IPS-18c (cell line): Measurements from ENCODE around the gene PDCL2.

Experiments
- H3K4me3 ChIP-seq: 2 replicates; pipeline ENCODE4 v1.7.0; 2013; ENCODE audit warnings: low read depth, mild to moderate bottlenecking, low read length, moderate library complexity; ENCODE audit not compliant: insufficient read depth
- H3K9me3 ChIP-seq: one replicate; pipeline ENCODE4 v1.6.1; 2013; ENCODE audit warnings: mild to moderate bottlenecking, low read length, moderate library complexity; ENCODE audit not compliant: control insufficient read depth, insufficient read depth

PDCL2 gene

DNA sequence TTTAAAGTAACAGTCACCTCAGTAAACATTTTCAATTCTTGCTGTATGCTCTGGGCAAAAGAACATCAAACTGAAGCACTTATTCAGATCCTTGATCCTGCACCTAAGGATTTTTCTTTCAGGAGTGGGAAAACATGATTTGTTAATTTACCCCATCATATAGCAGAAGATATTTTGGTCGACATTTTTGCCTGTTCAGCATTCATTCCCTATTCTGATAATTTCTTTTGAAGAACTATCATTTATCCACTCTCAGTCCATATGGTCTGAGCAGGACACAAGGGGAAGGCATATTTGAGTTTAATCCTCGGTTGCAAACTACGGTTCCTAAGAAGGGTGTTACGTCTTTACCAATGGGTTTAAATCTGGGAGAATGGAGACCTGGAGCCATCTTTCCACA is 44.1 kb downstream of the PDCL2 start:
- peak overlapping the region; percentile 88; the same call in 1 of the 2 replicates for H3K4me3 ChIP-seq
- H3K9me3 ChIP-seq, result no peaks in the 10 kb centered on the region

DNA sequence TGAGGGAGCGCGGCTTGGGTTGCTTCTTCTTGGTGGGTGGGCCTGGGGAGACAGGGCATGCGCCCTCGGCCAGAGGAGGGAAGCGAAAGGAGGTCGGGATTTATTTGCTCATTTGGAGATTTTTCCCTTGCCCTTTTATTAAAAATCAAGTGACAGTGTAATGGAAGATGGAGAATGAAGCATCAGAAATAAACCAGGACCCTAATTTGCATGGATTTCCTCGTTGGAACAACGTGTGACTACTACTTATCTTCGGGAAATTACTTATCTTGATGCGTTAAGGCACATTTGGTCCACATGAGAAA is 44.6 kb downstream of the PDCL2 start:
- H3K9me3 ChIP-seq, result no peaks in the 10 kb centered on the region
- H3K4me3 ChIP-seq, result peak overlapping the region; percentile 88

DNA sequence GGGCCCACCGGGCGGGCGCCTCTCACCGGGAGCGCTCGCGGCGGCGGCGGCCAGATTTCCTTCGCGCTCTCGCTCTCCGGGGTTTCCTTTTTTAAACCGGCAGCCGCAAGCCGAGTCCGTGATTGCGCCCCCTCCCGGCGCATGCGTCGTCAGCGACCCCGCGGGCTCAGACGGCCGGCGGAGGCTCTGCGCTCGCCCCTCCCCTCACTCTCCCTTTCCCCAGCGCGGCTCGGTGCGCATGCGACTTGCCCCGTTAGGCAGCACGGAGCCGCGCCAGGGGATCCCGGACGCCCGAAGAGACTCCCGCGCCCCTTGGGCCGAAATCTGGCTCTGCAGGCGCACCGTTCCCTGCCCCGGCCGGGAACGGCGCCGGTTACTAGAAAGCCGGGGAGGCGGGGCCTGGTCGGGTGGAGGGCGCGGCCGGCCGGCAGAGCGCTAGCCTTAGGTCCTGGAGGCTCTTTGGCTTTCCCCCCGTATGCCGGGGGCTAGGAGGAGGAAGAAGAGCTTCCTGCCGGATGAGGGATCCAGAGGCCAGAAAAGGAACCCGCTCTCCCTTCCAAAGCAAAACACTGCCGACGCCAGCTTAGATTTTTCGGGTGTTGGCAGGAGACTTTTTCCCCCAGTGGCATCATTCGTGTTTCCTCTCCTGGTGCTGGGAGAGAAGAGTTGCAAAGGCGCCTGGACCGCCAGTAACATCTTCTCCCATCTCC is 45.1 kb downstream of the PDCL2 start, which contains the start of gene CLOCK:
CLOCK (minus strand) TSS at position 154 of the 710 bp plus-strand sequence. CDS start 64,124 bp downstream, outside the sequence.
- peak within 1 kb of the TSS; percentile 88 for H3K4me3 ChIP-seq
- no peaks in the 10 kb centered on the region for H3K9me3 ChIP-seq

DNA sequence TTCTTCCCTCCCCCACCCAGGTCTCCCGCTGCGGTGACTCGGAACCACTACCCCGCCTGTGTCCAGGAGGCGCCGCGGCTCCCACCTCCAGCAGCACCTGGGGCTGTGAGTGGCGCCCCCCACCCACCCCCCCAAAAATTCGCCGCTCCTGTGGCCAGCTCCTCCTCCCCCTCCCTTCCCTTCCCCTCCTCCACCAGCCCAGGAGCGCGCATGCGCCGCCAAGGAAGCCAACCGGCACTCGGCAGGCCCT is 45.6 kb downstream of the PDCL2 start:
- Histone ChIP-seq H3K9me3 (no peaks in the 10 kb centered on the region), H3K4me3 (peak overlapping the region; percentile 88)

DNA sequence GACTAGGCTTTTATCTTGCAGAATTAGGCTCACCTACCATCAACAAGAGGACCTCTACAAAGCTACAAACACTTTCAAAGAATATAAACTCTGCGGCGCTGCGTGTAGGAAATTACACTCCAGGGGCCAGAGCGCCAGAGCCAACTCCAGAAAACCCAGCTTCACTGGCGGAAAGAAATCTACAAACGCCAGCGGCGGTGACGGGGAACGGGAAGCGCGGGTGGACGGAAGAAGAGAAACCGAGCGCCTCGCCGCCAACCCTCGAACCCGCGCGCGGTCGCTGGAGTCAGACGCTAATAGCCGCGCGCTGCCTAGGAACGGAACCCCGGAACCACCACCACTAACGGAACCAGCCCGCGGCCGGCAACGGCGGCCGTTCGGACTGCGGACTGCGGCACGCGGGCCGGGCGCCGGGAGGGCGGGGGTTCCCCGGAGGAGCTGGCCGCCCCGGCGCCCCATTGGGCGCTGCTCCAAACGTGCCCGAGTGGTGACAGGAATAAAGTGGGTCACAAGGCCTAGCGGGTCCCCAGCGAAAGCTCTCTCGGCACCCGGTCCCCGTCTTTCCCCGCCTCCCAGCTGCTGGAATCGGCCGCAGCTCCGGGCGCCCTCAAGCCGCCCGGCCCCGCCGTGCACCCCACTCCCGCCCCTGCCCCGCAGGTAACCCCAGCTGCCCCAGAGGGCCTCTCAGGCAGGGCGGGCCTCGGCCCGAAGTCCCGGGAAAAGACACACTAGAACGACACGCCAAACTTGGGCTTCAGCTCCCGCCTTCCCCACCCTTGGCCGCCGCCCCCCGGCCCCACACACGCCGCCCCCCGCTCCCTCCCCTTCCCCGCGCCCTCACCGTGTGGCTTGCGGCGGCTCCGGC is 46.2 kb downstream of the PDCL2 start:
- no peaks in the 10 kb centered on the region for H3K9me3 ChIP-seq

DNA sequence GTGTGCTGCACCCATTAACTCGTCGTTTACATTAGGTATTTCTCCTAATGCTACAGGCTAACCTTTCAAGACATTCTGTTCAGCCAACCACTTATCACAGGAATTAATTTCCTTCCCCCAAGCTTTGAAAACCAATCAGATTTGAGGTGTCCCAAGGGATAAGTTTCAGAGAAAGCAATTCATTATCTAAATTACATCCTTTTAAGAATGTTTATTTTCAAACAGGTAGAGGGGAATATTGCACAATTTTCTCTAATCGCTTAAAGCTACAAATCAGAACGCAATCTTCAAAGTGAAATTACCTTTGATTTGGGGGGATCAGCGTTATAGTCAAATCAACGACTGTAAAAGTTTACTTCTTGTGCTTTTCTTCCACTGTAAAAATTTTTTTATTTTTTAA is 46.9 kb downstream of the PDCL2 start:
- Histone ChIP-seq H3K9me3 (no peaks in the 10 kb centered on the region), H3K4me3 (peak overlapping the region; percentile 88)

More for the DNA sequence above, 46.2 kb downstream of the PDCL2 start:
- peak overlapping the region; percentile 88 for H3K4me3 ChIP-seq

DNA sequence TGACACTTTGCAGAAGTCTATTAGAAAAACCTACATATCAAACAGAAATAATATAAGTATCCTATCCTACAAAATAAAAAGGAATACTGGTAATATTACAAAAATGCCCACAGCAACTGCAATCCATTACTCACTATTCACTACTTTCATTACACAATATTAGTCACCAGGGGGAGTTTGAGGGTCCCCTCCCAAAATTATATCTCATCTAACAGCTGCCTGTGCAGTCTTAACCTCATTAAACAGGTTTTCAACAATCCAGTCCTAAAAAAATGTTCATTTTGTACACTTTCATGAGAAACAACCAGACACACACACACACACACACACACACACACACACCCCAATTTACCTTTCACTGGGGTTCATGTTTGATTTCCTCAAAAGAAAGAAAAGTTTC is 48.2 kb downstream of the PDCL2 start:
- Histone ChIP-seq H3K9me3 (no peaks in the 10 kb centered on the region), H3K4me3 (no peak overlapping the region)

DNA sequence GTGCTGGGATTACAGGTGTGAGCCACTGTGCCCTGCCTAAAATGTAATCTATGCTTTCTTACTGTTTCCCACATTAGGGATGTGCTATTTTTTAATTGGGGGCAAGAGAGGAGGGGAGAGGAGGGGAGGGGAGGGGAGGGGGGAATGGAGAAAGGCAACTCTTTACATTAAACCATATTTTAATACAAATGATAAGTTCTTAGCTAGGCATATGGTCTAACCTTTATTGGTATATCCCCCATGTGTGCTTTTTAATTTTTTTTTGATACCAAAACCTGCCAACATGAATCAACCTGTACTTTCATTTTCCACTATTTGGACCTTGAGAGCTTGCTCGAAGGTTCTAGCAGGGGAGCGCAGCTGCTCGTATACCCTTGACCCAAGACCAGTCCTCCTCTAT is 51.8 kb downstream of the PDCL2 start:
- Histone ChIP-seq H3K4me3 (no peak overlapping the region), H3K9me3 (no peaks in the 10 kb centered on the region)

DNA sequence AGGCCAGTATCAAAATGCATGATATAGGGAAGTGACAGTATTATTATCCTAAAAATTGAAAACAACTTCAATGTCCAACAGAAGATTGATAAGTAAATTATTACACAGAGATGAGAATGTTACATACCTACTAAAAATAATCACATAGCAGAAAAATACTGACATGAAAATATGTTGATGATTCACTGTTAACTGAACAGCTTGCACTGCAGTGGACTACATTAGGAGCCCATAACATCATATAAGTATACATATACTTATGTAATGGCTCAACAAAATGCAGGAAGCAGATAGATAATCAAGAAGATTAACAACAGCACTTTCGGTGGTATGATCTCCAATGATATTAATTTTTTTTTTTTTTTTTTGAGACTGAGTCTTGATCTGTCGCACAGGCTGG is 52.4 kb downstream of the PDCL2 start:
- Histone ChIP-seq H3K4me3 (no peak overlapping the region), H3K9me3 (no peaks in the 10 kb centered on the region)

DNA sequence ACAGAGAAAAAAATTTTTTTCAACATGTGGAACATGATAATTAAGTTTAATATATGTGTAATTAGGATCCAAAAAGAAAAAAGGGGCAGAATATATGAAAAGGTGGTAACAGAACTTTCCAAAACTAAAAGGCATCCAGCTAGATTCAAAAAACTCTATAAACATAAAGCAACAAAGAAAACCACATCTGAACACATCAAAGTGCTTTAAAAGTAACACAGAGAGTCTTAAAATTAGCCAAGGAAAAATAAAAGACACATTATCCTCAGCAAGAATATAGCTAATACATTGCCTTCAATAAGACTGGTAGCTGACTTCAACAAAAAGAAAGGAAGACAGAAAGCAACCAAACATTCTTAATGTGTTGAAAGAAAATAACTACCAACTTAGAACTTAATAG is 53.5 kb downstream of the PDCL2 start:
- Histone ChIP-seq H3K4me3 (no peak overlapping the region), H3K9me3 (no peaks in the 10 kb centered on the region)

DNA sequence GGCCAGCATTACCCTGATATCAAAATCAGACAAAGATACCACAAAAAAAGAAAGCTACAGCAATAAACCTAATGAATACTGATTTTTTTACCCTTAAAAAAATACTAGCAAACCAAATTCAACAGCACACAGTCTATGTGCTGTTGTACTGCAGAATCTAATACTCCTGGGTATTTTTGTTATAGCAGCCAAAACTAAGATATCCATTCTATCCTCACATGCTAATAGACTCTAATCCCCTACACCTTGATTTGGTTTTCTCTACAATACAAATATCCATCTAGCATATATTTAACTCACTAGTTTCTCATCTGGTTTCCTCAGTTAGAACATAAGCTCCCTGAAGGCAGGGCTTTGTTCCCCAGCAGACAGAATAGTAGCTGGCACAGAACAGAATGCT is 57.7 kb downstream of the PDCL2 start:
- Histone ChIP-seq H3K9me3 (no peaks in the 10 kb centered on the region), H3K4me3 (no peak overlapping the region)

DNA sequence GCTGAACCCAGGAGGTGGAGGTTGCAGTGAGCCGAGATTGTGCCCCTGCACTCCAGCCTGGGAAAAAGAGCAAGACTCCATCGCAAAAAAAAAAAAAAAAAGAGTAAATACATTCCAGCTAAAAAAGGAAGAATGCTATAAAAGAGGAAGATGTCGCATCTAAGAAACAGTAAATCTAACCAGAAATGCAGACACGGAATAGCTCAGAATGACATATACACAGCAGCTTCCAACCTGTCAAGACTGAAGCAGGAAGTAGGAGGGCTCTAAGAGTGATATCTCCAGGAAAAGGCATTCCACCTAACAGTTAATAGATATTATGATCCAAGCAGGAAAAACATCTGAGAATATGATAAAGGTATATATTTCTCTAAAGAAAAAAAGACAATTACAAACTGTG is 61.4 kb downstream of the PDCL2 start:
- no peak overlapping the region for H3K4me3 ChIP-seq
- H3K9me3 ChIP-seq, result no peaks in the 10 kb centered on the region

DNA sequence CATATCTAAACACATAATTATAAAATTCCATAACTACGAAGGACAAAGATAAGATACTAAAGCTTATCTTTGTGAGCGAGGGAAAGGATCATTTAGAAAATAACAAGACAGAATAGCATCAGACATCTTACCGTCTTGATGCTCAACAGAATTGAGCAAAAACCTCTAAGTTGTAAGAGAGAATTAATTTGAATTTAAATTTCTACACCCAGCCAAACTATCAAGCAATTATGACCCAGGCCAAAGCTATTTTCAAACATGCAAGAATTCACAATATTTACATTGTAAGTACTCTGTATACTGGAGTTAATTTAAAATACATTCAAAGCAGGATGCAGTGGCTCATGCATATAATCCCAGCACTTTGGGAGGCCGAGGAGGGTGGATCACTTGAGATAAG is 61.9 kb downstream of the PDCL2 start:
- Histone ChIP-seq H3K9me3 (no peaks in the 10 kb centered on the region), H3K4me3 (no peak overlapping the region)

DNA sequence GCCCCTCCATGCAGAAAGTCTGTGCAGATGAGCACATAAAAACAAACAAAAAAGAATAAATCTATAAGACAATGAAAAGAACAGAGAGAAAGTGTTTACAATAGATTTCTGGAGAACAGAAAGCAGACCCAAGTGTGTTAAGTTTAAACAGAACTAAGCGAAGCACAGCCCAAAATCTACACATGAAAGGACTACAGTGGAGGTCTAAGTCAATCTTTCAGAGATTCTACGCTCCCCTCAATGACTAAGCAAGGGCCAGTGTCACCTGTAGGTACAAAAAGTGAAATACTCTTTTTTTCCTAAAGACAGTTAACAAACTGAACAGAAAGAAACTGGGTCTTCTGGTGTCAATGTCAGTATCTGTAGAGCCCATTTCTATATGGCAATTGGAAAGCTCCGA is 63.6 kb downstream of the PDCL2 start:
- Histone ChIP-seq H3K4me3 (no peak overlapping the region), H3K9me3 (no peaks in the 10 kb centered on the region)

DNA sequence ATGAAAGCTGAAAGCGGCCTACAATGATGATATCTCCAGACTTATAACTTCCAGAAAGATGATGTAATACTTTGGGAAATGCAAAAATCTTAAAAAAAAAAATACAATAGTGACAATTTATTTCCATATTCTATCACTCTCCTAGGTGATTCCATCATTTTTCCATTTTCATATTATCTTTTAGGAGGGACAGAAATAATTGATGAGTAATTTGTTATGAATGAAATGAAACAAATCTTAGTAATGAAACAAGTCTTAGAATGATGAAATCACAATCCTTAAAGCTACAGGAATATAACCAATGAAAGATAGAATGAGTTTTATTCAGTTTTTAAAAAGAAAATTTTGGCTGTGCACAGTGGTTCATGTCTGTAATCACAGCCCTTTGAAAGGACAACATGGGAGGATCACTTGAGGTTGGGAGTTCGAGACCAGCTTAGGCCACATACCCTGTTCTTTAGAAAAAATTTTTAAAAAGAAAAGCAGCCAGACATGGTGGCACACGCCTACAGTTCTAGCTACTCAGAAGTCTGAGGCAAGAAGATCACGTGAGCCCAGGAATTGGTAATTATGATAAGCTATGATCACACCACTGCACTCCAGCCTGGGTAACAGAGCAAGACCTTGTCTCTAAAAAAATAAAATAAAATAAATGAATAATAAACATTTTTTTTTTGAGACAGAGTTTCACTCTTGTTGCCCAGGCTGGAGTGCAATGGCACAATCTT is 67.0 kb downstream of the PDCL2 start:
- H3K9me3 ChIP-seq, result no peaks in the 10 kb centered on the region
- no peak overlapping the region for H3K4me3 ChIP-seq

DNA sequence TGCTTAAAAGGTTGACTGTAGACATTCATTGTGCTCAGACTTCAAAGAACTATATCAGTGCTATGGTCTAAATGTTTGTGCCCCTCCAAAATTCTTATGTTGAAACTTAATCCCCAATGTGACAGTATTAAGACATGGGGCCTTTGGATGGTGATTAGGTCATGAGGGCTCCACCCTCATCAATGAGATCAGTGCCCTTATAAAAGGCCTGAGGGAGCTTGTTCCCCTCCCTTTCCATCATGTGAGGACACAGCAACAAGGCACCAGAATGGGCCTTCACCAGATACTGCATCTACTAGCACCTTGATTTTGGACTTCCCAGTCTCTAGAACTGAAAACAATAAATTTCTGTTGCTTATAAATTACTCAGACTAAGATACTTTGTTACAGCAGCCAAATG is 73.6 kb downstream of the PDCL2 start:
- no peak overlapping the region for H3K4me3 ChIP-seq
- H3K9me3 ChIP-seq, result no peaks in the 10 kb centered on the region

DNA sequence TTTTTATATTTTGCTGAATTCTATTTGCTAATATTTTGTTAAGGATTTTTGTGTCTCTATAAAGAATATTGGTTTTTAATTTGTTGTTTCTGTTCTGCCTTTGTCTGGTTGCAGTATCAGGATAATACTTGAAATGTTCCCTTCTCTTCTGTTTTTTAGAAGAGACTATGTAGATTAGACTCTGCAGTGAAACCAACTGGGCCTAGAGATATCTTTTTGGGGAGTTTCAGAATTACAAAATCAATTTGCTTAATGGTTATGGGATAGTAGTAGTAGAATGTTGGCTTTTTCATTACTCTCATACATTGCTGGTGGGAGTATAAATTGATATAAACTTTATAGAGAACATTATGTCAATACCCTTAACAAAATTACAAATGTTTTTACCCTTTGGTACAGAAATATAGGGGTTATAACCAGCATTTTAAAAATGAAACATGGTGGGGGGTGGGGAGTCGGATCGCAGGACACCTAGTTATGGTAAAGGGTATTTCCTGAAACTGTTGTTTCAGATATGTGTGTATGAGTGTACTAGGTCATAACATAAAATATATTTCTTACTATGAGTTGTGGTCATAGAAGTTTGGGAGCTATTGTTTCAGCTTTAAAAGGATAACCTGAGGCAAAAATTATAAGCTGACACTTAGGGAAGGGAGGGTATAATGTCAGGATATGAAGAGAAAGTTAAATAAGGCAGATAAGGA is 74.4 kb downstream of the PDCL2 start:
- Histone ChIP-seq H3K9me3 (no peaks in the 10 kb centered on the region), H3K4me3 (no peak overlapping the region)
